ENCODE results near the gene PLCB4.

The PLCB4 gene

DNA sequence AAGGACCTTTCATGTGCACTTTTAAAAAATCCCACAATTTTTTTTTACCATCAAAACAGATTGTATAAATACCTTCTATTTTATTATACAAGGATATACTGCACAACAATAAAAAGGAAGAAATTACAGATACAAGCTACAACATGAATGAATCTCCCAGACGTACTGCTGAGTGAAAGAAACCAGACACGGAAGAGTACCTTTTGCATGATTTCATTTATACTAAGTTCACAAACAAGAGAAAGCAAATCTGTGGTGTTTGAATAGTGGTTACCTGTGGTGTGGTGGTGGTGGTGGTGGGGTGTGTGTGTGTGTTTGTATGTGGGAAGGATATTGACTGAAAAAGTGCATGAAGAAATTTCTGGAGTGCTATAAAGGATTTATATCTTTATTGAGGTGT lies 6.8 kb upstream of the PLCB4 start:
- no peak for DNase-seq

DNA sequence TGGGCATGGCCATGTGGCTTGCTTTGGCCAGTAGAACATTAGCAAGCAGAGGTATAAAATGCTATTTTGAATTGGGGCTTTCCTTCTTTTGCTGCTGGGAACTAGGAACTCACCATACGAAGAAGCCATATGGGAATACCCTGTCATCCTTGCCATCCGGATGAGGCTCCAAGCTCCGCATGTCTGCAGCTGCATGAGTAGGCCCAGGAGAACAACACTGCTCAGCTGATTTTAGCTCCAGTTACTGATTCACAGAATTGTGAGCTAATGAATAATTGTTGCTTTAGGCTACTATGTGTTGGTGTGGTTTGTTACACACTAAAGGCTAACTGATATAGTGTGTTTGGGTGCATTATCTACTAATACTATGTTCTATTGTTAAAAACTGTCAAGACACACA lies 2.7 kb upstream of the PLCB4 start:
- DNase-seq: no peak

DNA sequence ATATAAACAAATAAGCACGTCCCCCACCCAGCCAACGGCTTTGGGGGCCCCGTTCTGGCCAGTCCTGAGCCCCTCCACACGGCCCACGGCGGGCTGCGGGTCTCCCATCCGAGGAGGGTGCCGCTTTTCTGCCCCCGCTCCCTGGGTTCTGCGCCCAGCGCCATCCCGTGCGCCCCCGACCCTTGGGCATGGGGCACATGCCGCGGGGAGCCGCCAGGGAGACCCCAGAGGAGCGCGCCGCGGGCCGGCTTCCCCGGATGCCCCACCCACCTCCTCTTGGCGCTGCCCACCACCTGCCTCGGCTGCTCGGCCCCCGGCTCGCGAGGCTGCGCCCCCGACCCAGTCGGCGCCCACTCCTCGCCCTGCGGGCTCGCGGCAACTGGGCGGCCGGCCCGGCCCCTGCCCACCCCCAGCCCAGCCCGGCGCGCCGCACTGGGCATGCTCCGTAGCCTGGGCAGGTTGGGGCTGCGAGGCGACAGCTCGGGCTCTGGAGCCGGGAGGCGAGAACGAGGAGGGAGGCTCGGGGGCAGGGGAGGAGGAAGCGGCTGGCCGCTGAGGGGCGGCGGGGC lies 570 bp upstream of the PLCB4 start:
- DNase-seq: no peak

DNA sequence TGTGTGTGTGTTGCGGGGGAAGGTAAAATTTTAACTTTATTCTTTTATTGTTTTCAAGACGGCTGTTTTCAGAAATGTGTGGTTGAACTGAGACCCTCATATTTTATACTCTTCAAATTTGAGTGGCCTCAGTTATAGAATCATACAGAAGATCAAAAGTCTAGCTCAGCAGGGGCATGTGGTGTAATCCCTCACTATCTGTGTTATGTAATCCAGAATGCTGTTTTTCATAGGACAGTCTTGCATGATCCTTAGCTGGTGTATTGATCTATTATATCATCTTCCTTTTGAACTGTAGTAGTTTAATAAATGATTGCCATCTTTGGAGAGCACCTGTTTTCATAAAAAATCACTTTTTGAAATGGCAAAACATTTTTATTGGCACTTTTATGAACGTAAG lies 1.4 kb downstream of the PLCB4 start:
- no peak for DNase-seq

DNA sequence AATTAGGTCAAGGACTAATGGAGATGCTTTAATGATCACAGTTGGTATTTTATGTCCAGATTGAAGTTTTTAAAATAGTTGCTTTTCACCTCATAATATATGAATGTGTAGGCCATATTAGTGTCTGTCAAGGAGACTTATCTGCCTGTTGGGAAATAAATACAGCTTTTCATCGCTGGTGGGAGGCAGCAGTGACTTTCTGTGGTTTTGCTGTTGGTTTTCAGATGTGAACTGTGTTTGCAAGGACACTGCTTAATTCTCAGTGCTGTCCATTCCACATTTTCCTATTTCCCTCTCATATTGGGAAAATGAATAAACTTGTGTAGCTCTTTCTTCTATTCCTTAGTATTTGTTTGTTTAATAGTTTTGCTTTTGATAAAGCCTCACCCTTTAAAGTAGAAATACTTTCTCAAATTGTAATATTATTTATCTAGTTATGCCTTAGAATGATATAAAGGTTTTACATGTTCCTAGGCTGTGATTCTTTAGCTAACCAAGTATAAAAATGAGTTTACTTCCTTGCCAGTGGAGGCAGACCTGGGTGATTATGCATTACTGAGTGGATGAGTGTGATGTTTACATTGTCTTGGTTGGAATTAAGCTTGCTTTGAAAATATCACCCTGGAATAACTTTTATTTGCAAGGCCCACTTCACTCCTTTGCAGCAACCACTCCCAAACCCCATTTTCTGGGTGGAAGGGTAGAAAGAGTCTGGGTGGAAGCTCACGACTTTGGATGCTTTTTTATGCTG lies 3.3 kb downstream of the PLCB4 start:
- DNase-seq: no peak

DNA sequence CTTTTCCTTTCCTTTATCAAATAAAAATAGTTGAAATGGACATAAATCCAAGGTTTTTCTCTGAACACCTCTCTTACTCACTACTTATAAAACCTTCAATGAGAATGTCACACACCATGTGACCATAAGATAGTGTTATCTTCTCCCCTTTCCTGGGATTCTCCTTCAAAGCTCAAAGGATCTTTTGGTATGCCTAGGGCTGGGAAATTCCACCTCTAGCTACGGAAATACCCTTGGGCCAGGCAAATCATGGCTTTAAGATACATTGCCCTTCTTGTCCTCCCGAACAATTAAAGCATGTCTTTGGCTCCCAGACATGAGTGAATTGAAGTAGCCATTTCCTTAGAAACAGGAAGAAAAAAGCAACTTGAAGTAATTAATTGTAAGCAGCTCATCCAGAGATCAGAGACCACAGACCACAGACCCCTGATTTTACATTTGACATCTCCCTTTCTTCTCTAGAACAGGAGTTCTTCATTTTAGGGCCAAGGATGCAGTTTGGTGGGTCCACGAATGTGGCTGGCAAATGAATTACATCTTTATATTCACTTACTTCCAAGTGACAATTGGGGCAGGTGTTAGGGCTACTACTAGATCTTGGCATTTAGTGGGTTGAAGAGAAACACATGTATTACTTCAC lies 4.1 kb downstream of the PLCB4 start:
- no peak for DNase-seq

DNA sequence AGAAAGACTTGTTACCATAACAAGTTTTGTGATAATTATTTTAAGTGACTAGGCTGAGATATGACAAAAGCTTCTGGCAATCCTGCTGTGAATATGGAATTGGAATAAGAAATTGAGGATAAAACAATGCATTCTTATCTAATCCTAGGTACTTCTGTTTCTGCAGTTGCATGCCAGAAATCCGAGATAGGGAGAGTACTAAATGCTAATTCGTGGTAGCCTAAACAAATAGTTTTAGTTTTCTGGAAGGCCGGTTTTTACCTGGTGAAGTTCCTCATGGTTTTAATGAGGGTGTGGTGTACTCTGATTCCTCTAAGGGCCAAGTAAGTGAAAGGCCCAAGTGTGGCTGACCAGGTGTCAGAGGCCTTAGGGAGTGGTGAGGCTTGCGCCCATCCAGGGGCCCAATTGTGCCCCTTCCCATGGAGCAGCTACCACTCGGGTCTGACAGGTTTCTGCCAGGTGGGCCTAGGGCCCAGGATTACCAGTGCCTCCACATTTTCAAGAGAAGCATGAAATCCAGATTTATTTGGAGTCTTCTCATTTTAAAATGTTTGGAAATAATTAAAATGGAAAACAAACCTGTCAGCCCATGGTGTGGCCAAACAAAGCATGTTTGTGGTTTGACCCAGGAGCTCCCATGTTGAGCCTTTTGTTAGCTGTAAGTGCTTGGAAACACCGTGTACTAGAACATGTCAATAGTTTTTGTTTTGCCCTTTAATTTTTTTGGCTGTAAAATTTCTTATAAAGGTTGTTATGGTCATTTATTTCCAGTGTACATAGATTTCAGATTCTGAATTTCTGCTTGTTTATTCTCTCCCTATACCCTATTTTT lies 6.6 kb downstream of the PLCB4 start:
- no peak for DNase-seq

DNA sequence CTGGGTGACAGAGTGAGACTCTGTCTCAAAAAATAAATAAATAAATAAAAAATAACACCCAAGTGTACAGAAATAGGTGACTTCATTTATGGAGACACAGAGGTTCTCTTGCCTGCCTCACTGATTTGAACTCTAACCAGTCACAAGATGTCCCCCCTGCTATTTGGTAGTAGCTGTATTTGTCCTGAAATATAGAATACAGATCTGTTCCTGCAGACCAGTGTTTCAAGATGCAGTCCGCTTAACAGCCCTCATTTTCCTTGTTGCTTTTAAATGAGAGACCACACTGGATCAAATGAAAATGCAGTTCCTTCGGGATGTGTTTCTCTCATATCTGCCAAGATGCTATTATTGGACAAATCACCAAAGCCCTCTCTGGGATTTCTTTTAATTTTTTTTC lies 7.6 kb downstream of the PLCB4 start:
- DNase-seq: no peak

DNA sequence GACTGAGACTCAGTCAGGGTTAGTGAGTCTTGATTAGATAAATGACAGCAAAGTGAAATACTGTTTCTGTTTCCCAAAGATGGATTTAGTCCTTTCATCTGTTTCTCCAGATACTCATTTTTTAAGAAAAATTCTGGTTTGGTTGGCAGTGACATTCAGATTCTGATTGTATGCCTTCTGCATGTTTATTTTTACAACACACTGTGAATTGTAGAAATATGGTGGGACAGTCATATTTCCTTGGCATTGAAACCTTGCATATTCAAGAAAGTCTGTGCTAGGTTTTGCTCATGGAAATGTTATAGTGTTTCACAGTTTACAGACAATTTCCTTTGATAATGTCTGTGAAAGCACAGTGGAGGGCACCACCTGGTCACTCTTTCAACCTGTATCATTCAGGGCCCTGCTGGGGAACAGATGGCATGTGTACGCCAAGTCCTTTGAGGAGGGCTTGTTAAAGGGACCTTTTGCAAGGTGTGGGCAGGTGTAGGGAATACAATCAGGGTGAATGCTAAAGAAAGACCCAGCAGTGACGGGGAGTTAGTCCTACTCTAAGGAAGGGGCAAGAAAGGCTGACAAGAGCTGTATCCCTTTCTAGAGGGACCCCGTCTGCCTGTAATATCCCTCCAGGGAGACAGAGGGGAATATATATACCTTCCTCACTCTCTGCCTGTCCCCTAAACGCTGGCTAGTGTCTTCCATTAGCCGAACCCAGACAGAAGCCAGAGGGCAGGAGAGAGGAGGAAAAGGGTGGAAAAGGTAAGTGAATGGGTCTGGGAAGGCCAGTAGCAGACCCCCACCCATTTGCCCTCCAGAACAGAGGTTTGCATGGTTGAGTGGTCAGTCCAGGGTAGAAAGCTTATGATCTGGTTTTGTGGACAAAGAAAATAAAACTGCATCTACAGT lies 10.2 kb downstream of the PLCB4 start:
- DNase-seq: no peak

DNA sequence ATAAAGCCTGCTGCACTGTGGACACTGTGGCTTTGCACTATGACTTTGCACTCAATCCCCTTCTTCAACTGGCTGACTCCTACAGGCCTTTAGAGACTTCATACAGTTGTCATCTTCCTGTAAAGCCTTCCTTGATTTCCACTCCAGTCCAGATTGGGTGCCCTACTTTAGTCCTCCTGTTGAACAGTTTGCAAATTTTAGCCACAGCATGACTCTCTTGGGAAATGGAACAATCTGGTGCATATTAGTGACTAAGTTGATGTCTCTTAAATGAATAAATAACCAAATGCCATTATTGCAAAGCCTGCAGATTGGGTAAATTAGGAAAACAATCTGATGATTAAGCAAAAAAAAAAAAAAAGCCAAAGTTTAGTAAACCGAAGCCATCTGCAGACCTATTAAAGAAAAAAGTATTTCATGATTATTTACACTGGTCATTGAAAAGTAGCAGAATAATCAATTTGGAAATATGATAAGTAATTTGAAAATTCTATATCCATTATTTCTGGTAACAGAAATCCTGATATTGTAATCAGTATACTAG lies 12.6 kb downstream of the PLCB4 start:
- no peak for DNase-seq

DNA sequence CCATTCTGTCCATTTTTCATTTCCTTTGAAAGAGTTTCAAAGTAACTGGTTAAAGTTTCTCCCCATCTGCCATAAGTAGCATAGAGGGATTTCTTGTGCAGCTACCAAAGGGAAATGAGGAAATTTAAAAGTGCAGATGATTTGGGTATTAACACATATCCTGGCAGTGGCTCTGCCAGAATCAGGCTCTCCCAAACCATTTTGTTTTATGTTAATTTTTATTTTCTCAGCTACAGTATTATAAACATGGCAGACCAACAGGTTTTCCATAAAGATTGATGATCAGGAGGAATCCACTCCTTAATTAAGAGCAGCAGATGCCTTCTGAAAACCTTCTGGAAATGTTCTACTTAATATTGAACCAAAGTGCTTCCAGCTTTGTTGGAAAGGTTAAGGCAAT lies 13.9 kb downstream of the PLCB4 start:
- DNase-seq: no peak

DNA sequence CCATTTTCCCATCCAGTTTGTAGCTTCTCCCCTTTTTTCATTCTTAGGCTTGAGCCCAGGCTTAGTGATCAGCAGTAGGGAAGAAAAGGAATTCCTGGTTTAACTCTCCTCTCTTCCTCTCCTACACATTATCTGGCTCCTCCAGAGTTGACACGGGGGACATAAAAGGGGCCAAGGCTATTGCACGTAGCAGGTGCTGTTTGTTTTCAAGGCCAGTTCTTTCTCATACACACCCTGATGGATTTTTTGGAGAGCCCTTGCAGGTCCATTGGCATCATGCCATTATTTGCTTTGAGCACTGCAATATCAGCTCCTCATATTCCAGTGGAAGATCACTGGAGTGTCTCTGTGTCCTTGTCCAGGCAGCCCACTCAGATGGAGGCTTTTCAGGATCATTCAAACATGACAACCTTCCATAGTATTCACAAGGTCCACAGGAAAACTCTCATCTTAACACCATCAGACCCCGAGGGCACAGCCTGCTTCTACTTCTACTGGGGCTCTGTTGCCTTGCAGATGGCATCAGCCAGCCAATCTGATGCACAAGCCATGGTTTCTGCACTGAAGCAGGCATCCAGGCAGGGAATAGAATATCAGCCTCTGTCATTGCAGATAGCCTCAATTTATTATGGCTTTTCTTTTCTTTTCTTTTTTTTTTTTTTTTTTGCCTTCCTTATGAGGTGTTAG lies 18.8 kb downstream of the PLCB4 start:
- DNase-seq: no peak

DNA sequence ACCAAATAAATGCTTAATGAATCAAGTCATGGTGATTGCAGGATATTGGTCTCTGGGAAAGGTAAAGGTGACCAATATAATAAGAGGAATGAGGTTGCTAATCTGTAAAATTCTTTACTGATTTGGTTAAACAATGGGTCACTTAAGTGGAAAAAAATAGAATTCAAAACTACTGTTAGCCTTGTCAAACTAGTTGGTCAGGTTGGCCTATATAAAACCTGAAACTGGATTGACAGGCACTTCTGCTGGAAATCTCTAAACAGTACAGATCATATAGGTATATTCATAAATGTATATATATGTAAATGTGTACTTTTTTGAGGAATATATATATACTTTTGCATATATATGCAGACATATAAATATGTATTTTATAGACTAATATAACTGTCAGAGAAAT lies 19.7 kb downstream of the PLCB4 start:
- DNase-seq: no peak

DNA sequence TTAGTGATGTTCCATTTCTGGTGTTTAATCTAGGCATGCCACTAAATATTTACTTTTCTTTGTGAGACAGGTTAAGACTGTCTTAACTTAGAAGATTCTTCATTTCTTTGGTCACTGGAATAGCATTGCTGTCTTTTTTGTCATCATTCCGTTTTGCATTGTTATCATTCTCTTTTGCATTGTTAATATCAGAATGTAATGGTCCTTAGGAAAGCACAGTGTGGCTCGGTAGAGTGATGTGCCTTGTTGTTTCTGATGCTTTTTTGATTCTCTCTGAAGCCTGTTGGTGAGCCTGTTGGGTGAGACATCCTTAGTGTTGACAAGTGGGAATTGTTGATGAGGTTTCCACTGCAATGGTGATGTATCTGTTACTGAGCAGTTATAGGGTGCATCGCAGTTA lies 23.2 kb downstream of the PLCB4 start:
- DNase-seq: no peak

DNA sequence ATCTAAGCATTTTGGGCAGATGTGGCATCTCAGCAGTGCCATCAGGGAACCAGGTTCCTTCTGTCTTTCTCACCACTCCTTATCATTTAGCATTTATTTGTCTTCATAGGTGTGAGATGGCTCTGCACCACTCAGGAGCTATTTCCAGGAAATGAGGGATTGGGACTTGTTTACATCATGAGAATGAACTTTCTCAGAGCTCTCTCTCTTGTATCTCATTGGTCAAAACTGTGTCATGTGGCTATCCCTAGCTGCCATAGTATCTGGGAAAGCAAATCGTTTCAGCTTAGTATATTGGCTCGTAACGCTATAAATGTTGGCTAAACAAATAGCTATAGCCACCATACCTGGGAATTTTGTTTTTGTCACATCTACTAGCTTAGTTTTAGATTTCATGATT lies 23.8 kb downstream of the PLCB4 start:
- DNase-seq: no peak

DNA sequence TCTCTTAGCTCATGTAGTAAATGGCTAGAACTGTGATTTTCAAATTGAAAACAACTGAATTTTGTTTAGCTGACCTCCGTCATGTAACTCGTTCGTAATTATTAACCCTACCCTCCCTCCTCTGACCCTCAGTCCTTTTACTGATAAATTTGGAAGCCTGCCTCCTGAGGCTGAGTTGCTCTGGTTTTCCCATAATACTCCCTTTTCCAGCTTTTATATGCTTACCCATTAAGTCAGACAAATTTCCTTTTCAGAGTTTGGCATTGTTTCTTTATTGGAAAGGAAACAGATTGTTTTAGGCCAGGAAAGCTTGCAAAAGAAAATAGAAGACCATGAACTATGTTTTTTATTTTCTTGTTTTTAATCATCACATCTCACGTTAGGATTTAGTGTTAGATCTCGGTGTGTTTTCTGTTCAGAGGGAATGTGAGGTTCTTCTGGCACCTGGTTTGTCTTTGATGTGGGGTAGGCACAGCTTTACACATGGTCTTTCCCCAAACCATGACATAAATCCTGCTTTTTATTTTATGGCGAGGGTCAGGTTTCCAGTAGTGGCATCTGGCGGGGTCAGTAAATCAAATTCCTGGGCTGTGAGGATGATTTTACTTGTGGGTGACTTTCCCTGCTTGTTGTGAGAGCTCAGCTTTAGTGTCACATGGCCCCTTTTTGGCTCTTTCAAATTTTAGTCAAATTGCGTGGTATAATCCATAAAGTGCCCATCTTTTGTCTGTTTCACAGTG lies 24.5 kb downstream of the PLCB4 start:
- no peak for DNase-seq

DNA sequence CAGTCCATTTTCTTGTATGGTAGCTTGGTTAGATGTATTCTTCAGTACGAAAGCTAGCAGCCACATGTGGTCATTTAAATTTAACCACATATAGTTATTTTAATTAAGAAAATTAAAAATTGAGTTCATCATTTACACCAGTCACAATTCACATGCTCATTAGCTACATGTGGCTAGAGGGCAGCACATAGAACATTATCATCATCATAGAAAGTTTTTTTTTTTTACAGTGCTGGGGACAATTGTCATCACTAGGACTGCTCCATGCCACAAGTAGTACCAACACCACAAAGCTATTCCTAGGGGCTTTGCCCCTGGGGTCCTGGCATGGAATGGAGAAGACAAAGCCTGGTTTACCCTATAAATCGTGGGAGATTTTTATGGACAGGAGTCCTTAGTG lies 30.5 kb downstream of the PLCB4 start:
- DNase-seq: no peak

DNA sequence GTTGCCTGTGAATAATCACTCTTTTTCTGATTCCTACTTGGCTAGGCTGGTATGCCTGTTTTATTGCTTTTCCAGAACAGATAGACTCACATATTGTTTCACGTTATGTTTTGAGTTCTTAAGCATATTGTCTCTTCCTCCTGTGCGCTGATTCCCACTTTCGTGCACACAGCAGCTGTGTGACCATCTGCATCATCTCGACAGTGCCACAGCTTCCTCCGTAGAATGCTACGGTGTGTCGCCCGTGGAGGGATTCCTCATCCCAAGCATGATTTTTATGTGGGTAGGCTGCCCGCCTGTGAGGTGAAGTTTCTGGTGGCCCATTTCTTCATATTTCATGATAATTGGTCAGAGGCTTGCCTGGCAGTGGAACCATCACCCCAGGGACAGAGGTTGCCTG lies 31.8 kb downstream of the PLCB4 start:
- DNase-seq: no peak

DNA sequence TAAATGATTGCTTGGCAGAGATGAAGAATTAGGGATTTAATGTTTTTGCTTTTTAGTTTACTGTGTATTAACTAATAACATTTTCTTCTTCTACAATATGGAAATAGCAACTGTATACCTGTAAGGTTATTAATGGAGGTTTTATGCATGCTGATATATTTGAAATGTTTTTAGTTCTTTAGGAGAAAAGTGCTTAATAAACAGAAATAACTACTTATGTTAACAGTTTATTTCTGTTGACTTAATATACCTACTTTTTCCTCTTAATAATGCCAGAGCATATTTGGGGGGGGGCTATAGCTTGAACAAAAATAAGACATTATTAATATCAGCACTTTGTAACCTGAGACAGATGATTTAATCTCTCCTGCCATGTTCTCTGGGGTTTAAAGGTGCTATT lies 33.6 kb downstream of the PLCB4 start:
- DNase-seq: no peak

DNA sequence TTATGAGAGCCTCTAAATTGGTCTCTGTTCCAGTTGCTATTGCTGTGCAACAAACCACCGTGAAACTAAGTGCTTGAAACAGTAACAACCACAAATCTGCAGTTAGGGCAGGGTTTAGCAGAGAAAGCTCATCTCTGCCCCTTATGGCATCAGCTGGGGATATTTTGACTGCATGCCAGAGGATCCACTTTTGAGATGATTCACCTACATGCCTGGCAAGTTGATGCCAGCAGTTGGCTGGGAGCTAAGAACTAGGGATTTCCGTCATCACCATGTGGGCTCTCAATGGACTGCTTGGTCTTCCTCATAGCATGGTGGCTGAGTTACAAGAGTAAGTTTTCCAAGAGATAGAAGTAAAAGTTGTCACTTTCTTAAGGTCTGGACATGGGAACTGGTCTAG lies 35.1 kb downstream of the PLCB4 start:
- no peak for DNase-seq

DNA sequence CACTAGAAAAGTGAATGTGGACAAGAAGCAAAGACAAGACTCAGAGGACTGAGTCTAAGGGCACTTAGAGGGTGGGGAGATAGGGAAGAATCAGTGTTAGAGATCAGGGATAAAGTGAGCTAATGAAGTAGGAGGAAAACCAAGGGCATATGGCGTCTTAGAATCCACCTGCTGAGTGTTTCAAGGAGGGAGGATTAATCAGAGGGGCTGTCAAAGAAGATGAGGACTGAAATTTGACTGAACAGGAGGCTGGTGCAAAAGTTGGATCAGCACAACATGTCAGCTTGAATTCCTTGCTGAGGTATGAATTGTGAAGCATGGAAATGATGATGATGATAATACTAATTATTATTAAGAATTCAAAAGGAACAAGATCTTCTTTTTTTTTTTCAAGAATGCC lies 39.4 kb downstream of the PLCB4 start:
- no peak for DNase-seq

Measured in T-helper 9 cell (primary cell).